ENCODE measurements around the gene CAD. TPM values are rescaled to one million over a fixed set of nuclear protein-coding genes. Genes with fewer than 3 reads are reported as not detected.

Gene CAD
- total RNA-seq = 45.9 and 57.2 TPM in 2 replicates

GRCh38 chr2:27217173-27218121 is at the start of gene CAD:
TSS of gene CAD (plus strand) at chr2:27217369. CDS start at chr2:27217552, 183 bp downstream.

GRCh38 chr2:27211943-27212625 is 5.1 kb upstream of the CAD start, which contains the start of the genes ATRAID and SLC5A6:
TSS of gene ATRAID (plus strand) at chr2:27212041. CDS start at chr2:27212369, 328 bp downstream.
TSS of gene SLC5A6 (minus strand) at chr2:27212268. CDS start at chr2:27207650, 4,618 bp downstream.

GRCh38 chr2:27262379-27263286 is 45.5 kb downstream of the CAD start, which contains the start of gene SLC30A3:
TSS of gene SLC30A3 (minus strand) at chr2:27263047. CDS start at chr2:27262906, 141 bp downstream.

GRCh38 chr2:27275211-27276150 is 58.3 kb downstream of the CAD start, which contains the start of gene DNAJC5G:
TSS of gene DNAJC5G (plus strand) at chr2:27275433. CDS start at chr2:27276729, 1,296 bp downstream.

GRCh38 chr2:27281855-27282559 is 64.8 kb downstream of the CAD start, which contains the start of gene TRIM54:
TSS of gene TRIM54 (plus strand) at chr2:27282429. CDS start at chr2:27282732, 303 bp downstream.

Other genes with a start within 250 kb of the CAD start
- gene MAPRE3, start 246.7 kb upstream of the CAD start, total RNA-seq = 6.6 and 8.4 TPM in 2 replicates
- 38.7 and 45.9 TPM in 2 replicates for gene TMEM214, start 184.4 kb upstream of the CAD start, total RNA-seq
- 21.2 and 23.9 TPM in 2 replicates for gene AGBL5, start 165.7 kb upstream of the CAD start, total RNA-seq
- gene OST4, start 145.7 kb upstream of the CAD start, total RNA-seq = 224 and 453 TPM in 2 replicates
- gene EMILIN1, start 138.8 kb upstream of the CAD start, total RNA-seq = 196 and 328 TPM in 2 replicates
- gene KHK, start 130.6 kb upstream of the CAD start, total RNA-seq = 1.2 and 3.1 TPM in 2 replicates
- gene CGREF1, start 98.2 kb upstream of the CAD start, total RNA-seq = 1.4 and 6.2 TPM in 2 replicates
- under 0.01 TPM in 2 replicates for gene ABHD1, start 93.6 kb upstream of the CAD start, total RNA-seq
- gene PREB, start 82.7 kb upstream of the CAD start, total RNA-seq = 46.4 and 50.0 TPM in 2 replicates
- not detected in 2 replicates for gene PRR30, start 78.0 kb upstream of the CAD start, total RNA-seq
- not detected in 2 replicates for gene TCF23, start 68.4 kb upstream of the CAD start, total RNA-seq
- gene ATRAID, start 5.3 kb upstream of the CAD start, total RNA-seq = 140 and 237 TPM in 2 replicates
- 19.4 and 30.4 TPM in 2 replicates for gene SLC5A6, start 5.1 kb upstream of the CAD start, total RNA-seq
- gene SLC30A3, start 45.7 kb downstream of the CAD start, total RNA-seq = 0.66 and 0.87 TPM in 2 replicates
- gene DNAJC5G, start 58.1 kb downstream of the CAD start, total RNA-seq = not detected in 2 replicates
- gene TRIM54, start 65.1 kb downstream of the CAD start, total RNA-seq = 0.33 and 0.37 TPM in 2 replicates
- 0.22 and 1.00 TPM in 2 replicates for gene UCN, start 91.1 kb downstream of the CAD start, total RNA-seq
- 48.6 and 95.3 TPM in 2 replicates for gene MPV17, start 105.7 kb downstream of the CAD start, total RNA-seq
- gene GTF3C2, start 139.4 kb downstream of the CAD start, total RNA-seq = 19.6 and 24.0 TPM in 2 replicates
- gene EIF2B4, start 153.0 kb downstream of the CAD start, total RNA-seq = 26.9 and 34.5 TPM in 2 replicates
- 149 and 170 TPM in 2 replicates for gene SNX17, start 153.2 kb downstream of the CAD start, total RNA-seq
- gene ZNF513, start 163.4 kb downstream of the CAD start, total RNA-seq = 9.0 and 11.1 TPM in 2 replicates
- gene PPM1G, start 192.2 kb downstream of the CAD start, total RNA-seq = 77.2 and 144 TPM in 2 replicates
- 106 and 128 TPM in 2 replicates for gene NRBP1, start 211.3 kb downstream of the CAD start, total RNA-seq
- not detected in 2 replicates for gene KRTCAP3, start 225.0 kb downstream of the CAD start, total RNA-seq